ENCODE data around the gene DFFA.

DNA sequence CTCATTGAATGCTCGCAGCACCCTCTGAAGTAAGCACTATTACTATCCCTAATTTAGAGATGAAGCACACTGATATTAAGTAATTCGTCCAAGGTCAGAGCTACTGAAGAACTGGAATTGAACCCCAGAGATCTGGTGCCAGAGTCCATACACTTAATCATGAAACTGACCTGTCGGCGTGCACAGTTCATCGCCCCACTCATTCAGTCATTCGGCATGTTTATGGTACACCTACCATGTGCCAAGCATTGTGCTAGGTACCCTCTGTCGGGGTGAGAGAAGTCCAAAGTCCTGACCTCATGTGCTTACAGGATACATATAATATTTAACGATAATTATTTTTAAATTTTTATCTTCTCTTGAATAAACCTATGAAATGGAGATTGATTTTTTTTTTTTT lies 47.7 kb downstream of the DFFA start:
- TF ChIP-seq, protein P1, sequence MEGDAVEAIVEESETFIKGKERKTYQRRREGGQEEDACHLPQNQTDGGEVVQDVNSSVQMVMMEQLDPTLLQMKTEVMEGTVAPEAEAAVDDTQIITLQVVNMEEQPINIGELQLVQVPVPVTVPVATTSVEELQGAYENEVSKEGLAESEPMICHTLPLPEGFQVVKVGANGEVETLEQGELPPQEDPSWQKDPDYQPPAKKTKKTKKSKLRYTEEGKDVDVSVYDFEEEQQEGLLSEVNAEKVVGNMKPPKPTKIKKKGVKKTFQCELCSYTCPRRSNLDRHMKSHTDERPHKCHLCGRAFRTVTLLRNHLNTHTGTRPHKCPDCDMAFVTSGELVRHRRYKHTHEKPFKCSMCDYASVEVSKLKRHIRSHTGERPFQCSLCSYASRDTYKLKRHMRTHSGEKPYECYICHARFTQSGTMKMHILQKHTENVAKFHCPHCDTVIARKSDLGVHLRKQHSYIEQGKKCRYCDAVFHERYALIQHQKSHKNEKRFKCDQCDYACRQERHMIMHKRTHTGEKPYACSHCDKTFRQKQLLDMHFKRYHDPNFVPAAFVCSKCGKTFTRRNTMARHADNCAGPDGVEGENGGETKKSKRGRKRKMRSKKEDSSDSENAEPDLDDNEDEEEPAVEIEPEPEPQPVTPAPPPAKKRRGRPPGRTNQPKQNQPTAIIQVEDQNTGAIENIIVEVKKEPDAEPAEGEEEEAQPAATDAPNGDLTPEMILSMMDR (conservative IDR thresholded peaks at IDR 0.05; ENCODE audit: low read depth, low read length): no peak
- TF ChIP-seq EZH2 (IDR thresholded peaks at IDR 0.05; ENCODE audit: borderline replicate concordance, low read depth, low read length, poor library complexity, severe bottlenecking): no peak
